T follicular helper cell (primary cell): ENCODE measurements around the gene PTPRU.

Source experiments
- DNase-seq: peaks from one replicate; pipeline ENCODE4 v3.0.0-alpha.2; 2020; ENCODE audit warnings: low read depth
- total RNA-seq, 2 experiments: gene quantifications; one replicate each; lab custom pipeline; 2026; lab: John Stamatoyannopoulos, UW

PTPRU gene
- total RNA-seq: 0.30 to 0.48 reads per million in 2 experiments

DNA sequence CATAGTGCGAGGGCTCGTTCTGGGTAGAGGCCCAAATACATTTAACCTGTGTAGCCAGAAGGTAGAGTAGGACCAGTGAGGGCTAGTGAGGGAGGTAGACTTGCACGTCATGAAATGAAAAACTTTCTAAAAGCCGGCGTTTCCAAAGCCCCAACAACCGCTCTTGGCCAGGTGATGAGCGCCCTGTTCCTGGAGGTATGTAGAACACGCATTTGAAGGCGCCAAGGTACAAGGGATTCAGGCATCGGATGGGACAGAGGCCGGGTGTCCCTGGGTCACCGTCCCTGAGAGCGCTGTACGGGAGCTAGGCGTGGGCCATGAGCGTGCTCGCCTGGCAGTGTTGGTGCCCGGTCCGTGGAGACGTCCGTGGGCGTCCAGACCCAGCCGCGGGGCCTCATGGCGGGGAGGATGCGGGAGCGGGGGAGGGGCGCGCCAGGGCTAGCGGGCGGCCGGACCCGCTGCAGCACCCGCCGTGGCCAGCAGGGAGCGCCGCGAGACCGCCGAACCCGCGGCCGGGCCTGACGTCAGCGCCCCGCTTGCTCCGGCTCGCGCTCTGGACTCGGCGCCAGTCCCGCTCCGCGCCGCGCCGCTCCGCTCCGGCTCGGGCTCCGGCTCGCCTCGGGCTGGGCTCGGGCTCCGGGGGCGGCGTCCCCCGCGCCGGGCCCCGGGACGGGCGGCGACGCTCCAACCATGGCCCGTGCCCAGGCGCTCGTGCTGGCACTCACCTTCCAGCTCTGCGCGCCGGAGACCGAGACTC is at the start of gene PTPRU:
PTPRU (plus strand) TSS at position 568 of the 757 bp plus-strand sequence; CDS start at position 691, 123 bp downstream.
- peak; percentile 66 for DNase-seq

DNA sequence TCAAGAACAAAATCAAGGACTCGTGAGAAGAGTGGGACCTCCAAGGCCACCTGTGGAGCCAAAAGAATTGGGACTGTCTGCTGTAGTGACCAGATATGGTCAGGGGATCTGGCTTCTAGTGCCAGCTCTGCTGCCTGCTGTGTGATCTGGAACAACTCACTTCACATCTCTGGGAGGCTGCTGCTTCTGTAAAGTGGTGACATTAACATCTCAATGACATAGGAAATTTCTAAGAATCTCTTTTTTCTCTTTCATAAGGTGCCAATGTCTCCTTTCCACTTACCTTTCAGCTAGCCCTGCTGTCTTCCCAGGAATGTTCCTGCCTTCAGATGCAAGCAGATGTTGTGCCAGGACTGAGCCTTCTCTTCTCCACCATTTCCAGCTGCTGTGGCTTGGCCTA is 49.6 kb upstream of the PTPRU start:
- DNase-seq: no peak

DNA sequence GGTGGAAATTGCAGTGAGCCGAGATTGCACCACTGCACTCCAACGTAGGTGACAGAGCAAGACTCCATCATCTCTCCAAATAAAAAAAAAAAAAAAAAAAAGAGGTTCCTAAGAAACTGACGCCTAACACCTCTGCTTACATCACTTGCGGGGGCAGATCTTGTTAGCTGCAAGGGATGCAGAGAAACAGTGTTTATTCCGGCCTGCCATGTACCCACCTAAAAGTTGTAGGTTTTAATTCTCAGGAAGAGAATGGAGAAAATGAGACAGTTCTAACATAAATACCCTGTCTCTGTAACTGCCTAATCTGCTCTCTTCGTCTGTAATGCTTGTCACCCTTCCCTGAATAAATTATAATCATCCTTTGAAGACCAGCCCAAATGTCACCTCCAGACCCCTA is 45.6 kb upstream of the PTPRU start:
- no peak for DNase-seq

DNA sequence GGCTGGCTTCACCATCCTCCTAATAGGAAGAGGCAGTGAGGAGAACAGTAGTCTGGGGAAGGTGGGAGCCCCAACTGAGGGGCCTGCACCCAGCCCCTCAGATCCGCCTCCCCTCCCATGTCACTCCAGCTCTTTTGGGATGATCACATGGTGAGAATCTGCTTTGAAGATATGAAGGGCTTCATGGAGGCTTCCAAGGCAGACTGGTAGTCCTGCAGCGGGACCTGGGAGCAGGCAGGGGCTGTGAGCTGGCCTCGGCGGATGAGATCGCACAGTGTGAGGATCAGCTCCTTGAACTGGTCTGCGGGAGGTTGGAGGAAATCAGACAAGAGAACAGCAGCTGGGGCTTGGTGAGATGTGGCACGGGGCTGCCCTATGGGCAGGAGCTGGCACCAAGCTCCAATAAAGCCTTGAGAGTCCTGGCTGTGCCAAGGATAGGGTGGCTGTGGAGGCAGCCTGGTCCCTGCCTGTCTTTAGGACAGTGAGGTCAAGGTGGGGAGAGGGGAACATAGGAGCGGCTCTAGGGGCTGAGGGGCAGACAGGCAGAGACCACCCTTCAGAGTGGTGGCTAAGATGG is 42.4 kb upstream of the PTPRU start:
- no peak for DNase-seq

DNA sequence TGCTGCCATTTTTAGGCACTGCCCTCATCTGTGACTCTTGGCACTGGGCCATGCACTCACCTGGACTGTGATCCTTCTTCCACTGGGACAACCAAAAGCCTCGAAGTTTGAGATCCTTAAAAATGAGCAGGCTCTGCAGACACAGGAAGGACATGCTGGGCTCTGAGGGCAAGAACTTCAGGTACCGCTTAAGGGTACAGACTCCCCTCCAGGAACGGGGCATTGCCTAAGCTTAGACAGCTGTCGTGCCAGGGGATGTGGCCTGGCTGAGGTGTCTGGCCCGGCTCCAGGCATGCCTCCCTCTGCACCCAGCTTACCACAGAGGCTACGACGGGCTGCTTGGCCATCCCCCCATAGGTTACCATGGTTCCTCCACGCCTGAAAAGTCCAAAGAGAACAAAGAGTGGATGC is 40.4 kb upstream of the PTPRU start:
- no peak for DNase-seq

DNA sequence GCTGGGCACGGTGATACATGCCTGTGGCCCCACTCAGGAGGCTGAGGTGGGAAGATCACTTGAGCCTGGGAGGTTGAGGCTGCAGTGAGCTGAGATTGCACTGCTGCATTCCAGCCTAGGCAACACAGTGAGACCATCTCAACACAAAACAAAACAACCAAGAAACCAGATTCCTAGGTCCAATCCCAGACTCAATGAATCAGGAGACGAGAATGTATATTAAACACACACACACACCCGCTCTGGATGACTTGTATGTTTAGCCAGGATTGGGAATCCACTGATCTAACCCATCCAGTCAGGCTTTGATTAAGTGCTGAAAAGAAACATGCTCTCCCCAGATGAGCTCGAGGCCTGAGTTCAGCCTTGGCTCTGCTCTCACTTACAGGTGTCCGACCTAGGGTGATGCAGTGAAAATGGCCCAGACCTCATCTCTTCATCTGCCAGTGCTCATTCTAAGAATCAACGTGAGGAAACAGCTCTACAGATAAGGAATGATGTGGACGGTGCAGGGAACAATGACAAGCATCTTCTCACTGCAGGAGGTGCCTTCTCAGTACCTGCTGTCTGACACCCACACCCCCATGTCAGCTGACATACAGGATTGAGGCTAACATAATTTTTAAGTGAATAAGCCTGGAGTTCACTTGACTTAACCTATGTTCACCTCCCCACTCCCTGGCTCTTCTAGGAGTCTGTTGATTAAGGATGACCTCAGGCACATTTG is 39.3 kb upstream of the PTPRU start:
- DNase-seq: no peak

- DNase-seq: no peak
Observed at GRCh38 chr1:29197590-29197924, 38.8 kb upstream of the PTPRU start.

DNA sequence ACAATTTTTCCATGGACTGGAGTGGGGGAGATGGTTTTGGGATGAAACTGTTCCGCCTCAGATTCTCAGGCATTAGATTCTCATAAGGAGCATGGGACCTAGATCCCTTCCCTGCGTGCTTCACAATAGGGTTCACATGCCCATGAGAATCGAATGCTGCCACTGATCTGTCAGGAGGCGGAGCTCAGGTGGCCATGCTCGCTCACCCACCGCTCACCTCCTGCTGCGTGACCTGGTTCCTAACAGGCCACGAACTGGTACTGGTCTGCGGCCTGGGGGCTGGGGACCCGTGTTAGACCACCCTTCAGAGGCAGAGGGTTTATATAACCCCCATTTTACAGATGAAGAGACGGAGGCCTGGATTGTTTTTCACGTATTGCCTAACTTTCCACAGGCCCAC is 38.3 kb upstream of the PTPRU start:
- no peak for DNase-seq

DNA sequence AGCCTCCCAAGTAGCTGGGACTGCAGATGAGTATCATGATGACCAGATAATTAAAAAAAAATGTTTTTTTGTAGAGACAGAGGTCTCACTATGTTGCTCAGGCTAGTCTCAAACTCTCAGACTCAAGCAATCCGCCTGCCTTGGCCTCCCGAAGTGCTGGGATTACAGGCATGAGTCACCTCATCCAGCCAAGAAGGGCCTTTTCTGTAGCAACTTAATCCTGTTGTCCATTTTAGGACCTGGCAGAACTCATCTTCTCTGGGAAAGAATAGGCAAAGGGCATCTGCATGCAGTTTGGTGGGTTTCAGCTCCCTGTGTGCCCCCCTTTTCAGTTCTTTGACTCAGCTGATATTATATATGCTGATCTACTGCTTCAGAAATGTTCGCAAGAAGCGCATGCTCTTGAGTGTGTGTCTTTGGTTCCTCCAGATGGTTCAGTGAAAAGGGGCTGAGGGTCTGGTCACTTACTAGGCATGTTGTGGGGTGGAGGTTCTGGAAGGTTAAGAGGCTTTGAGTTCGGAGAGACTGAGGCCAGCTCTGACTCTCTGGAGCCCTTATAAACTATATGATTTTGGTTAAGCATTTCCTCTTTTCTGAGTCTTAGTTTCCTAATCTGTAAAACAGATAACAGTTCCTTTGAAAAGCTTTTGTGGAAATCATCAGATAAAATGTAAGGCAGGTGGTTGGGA is 35.3 kb upstream of the PTPRU start:
- DNase-seq: no peak

DNA sequence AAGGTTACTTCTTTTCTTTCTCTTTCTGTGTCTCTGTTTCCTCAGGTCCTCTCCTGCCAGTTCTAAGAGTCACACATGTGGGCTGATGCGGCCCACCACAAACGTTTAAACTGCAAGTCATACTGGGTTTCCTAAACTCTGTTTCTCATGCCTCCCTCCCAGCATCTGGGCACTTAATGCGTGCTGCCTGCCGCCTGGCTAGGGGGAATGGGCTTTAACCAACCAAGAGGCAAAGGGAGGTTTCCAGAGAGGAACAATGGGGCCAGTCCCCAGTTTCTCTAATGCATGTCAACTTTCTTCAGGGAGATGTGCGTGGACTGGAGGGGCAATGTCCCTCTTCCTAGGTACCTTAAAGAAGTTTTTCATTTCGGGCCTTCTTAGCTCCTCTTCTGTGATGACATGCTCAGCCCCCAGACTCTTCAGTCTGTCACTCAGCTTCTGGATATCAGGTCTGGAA is 34.7 kb upstream of the PTPRU start:
- no peak for DNase-seq

- DNase-seq: no peak
Observed at GRCh38 chr1:29202053-29202452, 34.3 kb upstream of the PTPRU start.

DNA sequence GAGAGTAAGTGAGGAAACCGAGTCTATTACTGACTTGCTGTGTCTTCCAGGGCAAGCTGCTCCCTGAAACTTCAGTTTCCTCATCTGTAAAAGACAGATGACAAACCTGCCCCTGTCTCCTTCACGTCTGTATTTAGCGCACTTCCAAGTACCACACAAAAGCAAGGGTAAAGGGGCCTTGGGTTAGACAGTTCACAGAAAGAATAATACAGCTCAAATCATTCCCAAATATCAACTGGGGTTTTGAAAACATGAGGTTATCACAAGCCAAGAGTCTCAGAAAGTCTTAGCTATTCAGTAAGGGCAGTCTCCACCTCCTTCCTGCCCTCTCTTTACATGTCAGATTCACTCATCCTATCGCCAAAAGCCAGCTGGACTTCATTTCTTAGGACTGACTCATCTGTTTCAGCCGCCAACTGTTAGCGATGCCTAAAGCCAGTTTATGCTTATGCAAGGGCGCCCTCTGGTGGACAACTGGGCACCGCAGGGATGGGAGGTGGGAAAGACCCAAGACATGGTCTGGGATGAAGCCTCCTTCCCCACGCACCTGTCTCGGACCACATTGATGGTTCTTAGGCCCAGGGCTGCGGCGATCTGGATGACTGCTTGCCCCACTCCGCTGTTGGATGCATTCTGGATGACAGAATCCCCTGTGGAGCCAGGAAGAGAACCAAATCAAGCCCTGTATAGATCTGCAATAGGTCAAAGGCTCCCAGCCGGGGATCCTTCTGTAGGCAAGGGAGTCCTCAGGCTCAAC is 33.6 kb upstream of the PTPRU start:
- DNase-seq: peak; percentile 81

DNA sequence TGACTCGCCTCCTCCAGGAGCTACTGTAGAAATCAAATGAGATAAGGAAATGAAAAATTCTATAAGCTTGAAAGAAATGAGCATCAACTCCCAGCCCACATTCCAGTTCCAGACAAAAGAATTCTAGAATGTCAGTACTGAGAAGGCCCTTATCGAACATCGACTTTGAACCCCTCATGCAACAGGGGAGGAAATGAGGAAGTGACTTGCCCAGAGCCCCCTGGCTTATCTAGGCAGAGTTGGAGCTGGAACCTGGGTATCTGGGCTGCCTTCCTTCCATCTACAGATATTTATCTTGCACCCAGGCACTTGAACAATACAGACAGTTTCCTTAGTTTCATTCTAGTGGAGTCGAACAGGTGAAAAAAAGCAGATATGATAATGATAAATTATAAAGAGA is 27.9 kb upstream of the PTPRU start:
- no peak for DNase-seq

GRCh38 chr1:29209173-29209572 is 27.1 kb upstream of the PTPRU start:
- DNase-seq: no peak

DNA sequence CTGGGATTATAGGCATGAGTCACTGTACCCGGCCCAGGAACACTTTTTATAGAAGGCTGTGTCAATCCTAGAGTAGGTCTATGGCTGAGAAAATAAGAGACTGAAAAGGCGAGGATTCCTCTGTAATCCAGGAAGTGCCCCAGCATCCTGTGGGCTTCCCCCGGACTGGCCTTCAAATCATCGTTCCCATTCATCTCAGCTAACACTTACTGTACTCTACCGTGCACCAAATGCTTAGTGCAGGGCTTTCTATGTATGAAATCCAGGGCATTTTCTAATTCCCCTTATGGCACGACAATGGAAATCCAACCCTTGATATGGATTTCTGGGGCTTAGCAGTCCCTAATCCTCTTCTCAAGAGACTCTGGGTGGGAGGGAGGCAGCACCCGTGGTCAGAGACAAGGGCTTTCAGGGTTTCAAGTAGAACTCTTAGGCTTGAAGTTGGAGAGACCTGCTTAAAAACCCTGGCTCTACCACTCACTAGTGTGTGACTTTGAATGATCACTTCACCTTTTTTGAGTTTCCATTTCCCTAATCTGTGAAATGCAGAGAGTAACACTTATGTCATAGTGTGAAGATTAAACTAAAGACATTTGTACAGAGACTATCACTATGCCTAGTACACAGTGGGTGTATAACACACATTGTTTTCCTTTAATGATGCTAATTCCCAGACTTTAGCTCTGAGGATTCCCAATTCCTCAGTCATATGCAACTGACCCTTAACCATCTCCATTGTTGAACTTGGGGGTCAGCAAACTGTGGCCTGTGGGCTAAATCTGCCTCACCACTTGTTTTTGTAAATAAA is 25.8 kb upstream of the PTPRU start:
- no peak for DNase-seq

DNA sequence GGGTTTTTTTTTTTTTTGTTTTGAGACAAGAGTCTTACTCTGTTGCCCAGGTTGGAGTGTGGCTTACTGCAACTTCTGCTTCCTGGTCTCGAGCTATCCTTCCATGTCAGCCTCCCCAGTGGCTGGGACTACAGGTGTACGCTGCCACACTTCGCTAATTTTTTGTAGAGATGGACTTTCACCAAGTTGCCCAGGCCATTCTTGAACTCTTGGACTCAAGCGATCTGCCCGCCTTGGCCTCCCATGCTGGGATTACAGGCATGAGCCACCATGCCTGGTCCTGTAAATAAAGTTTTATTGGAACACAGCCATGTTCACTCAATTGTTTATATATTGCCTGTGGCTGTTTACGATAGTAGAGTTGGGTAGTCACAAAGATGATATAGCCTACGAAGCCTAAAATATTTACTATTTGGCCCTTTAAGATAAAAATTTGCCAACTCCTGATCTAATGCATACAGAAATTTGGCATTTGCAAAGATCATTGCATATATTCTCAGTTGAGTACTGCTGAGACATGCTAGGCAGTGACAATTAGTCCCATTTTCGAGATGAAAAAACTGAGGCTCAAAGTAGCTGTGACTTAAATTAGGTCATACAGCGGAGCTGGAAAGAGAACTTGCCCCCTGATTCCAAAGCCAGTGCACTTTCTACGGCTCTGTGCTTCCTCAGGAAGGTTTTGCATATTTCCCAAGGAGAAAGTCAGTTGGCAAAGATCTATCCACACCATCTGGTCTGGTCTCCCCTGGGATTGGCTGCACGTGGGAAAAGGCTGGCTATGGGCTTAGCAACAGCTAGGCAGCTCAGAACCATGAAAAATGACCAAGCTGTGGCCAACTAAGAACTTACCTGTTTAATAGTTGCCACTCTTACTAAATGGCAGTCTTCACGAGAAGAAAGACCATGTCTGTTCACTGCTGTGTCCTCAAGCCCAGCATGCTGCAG is 25.0 kb upstream of the PTPRU start:
- no peak for DNase-seq

GRCh38 chr1:29213055-29213454 is 23.3 kb upstream of the PTPRU start:
- DNase-seq: no peak

DNA sequence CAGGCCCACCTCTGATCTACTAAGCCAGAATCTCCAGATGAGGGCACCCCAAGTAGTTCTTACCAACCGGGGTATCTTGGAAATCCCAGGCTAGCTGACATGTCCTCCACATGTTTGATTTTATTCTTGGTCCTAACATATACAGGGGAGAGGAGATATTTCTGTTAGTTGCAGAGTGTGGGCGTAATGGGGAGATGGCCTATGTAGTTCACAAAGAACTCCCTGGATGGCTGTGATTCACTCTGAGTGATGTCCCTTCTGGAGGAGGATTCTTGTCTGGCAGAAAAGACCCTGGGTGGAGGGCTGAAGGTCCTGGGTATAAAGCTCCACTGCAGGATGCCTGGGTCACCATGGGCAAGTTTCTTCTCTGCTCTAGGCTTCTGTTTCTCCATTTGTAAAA is 18.7 kb upstream of the PTPRU start:
- no peak for DNase-seq

GRCh38 chr1:29218223-29218622 is 18.1 kb upstream of the PTPRU start:
- DNase-seq: no peak

- DNase-seq: no peak
Observed at GRCh38 chr1:29221296-29221695, 15.0 kb upstream of the PTPRU start.
